AG04449 (cell line): ENCODE results near the gene USH2A.

Source experiments
- CTCF ChIA-PET: fragments of 350-600 bp; formaldehyde crosslinking; extraction: SDS; loops from one replicate; lab custom pipeline; 2021; ENCODE audit warnings: antibody characterized with exemption; lab: Yijun Ruan, JAX
- POLR2A ChIA-PET: fragments of 400-600, 350-600 bp; formaldehyde crosslinking; extraction: SDS; loops from one replicate; lab custom pipeline; 2020; ENCODE audit warnings: antibody characterized with exemption, inconsistent platforms; lab: Yijun Ruan, JAX
- DNase-seq: peaks from one replicate; pipeline ENCODE4 v3.0.0-alpha.2; 2010; ENCODE audit warnings: low read depth, low spot score
- H3K4me3 ChIP-seq: 2 replicates; pipeline ENCODE4 v1.5.1; 2011; ENCODE audit warnings: low read depth, mild to moderate bottlenecking, control low read depth, low read length
- TF ChIP-seq, protein P1 (sequence below): IDR thresholded peaks from one replicate; pipeline ENCODE4 v1.5.1; 2011; ENCODE audit warnings: mild to moderate bottlenecking, moderate library complexity, low read length, control low read depth, inconsistent platforms; ENCODE audit not compliant: insufficient read depth; ENCODE audit errors: missing control alignments

Gene USH2A

DNA sequence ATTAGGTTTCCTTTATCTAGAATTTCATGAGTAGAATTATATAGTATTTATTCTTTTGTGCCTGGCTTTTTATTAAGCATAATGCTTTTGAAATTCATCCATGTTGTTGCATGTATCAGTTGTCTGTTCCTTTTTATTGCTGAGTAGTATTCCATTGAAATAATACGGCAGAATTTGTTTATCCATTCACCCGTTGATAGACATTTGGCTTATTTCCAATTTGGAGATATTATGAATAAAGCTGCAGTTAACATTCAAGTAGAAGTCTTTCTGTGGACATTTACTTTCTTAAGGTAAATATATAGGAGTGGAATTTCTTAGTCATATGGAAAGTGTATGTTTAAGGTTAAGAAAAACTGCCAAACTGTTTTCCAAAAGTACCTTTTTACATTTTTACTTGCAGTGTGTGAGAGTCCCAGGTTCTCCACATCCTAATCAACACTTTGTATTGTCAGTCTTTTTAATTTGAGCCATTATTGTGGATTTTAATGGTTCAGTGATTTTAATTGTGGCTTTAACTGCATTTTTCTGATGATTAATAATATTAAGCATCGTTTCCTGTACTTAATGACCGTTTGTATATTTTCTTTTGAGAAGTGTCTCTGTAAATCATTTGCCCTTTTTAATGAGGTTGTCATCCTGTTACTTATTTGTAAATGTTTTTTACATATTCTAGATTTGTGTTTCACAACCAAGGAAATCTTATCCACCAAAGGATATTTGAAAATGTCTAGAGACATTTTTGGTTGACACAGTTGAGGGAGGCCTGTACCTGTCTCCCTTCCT is 833.4 kb downstream of the USH2A start:
- ChIA-PET POLR2A (no interaction called here), CTCF (interaction anchor here (0.9 to 1.9 kb wide), 3 partner anchors 14 to 64 kb away, joined by 3 to 10 read pairs (median 6); no protein-coding TSS in a partner anchor)
- no peak for DNase-seq
- no peak overlapping the region for H3K4me3 ChIP-seq
- TF ChIP-seq, protein P1, sequence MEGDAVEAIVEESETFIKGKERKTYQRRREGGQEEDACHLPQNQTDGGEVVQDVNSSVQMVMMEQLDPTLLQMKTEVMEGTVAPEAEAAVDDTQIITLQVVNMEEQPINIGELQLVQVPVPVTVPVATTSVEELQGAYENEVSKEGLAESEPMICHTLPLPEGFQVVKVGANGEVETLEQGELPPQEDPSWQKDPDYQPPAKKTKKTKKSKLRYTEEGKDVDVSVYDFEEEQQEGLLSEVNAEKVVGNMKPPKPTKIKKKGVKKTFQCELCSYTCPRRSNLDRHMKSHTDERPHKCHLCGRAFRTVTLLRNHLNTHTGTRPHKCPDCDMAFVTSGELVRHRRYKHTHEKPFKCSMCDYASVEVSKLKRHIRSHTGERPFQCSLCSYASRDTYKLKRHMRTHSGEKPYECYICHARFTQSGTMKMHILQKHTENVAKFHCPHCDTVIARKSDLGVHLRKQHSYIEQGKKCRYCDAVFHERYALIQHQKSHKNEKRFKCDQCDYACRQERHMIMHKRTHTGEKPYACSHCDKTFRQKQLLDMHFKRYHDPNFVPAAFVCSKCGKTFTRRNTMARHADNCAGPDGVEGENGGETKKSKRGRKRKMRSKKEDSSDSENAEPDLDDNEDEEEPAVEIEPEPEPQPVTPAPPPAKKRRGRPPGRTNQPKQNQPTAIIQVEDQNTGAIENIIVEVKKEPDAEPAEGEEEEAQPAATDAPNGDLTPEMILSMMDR: no peak

DNA sequence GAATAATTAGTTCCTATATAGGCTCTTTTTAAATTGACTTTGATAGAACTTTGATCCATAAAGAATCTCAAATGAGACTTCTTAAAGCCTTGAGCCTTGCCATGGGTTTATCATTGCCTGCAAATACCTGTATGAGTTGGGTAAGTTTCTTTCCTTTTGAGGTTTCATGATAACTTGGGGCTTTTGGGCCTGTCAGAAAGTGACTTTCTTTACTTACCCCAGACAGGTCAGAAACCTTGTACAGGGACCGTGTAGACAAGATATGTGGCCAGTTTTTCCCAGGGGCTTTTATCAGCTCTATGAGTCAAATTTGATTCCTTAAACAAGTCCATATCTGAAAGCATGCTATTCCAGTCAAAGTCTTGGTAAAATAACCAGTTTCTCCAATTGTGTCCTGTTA is 838.9 kb downstream of the USH2A start:
- DNase-seq: no peak
- CTCF ChIA-PET: no interaction called here
- H3K4me3 ChIP-seq: no peak overlapping the region
- TF ChIP-seq, protein P1: no peak
- POLR2A ChIA-PET: no interaction called here

DNA sequence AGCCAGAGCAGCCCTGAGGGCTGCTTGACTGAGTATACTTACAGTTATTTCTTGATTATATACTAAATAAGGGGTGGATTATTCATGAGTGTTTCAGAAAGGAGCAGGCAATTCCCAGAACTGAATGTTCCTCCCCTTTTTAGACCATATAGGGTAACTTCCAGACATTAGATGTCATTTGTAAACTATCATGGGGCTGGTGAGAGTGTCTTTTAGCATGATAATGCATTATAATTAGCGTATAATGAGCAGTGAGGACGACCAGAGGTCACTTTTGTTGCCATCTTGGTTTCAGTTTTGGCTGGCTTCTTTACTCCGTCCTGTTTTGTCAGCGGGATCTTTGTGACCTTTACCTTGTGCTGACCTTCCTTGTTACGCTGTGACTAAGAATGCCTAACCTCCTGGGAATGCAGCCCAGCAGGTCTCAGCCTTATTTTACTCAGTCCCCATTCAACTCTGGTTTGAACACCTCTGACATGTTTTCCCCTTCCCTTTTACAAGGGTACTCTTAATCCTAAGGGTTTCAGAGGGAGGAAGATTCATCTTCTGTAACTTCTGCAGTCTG is 840.0 kb downstream of the USH2A start:
- CTCF ChIA-PET: no interaction called here
- no peak overlapping the region for H3K4me3 ChIP-seq
- DNase-seq: no peak
- TF ChIP-seq, protein P1: no peak
- POLR2A ChIA-PET: no interaction called here

DNA sequence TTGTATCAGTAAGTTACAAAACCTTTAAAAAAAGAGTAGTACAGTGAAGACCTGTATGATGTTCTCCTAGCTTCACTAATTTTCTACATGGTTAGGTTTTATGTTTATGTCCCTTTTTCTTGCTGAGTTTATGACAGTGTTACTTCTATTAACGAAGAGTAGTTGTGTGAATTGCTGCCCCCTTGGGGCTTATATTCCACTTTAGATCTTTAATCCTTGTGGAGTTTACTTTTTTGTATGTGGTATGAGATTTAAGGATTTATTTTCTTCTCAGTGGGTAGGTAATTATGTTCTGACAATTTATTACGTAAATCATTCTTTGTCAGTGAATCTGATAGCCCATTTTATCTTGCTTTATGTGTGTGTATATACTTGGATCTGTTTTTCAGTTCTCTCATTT is 841.4 kb downstream of the USH2A start:
- H3K4me3 ChIP-seq: no peak overlapping the region
- ChIA-PET CTCF (no interaction called here), POLR2A (no interaction called here)
- TF ChIP-seq, protein P1: no peak
- DNase-seq: no peak
